Keratinocyte (primary cell): ENCODE measurements around the gene MANBA. TPM values are rescaled to one million over a fixed set of nuclear protein-coding genes. Genes with fewer than 3 reads are reported as not detected.

Experiments used
- DNase-seq: peaks from one replicate; pipeline ENCODE4 v3.0.0-alpha.2; 2011; ENCODE audit warnings: low read depth, missing footprints, low spot score
- FAIRE-seq: peaks from 2 replicates; lab custom pipeline; 2011; peaks lifted over from hg19 to GRCh38; lab: Jason Lieb, UNC
- H2AFZ ChIP-seq: 2 replicates; pipeline ENCODE4 v1.6.0; 2012; ENCODE audit warnings: low read length, control low read depth, inconsistent platforms; ENCODE audit not compliant: control insufficient read depth
- H3K27ac ChIP-seq: 2 replicates; pipeline ENCODE4 v1.5.1; 2011; ENCODE audit warnings: low read length; ENCODE audit not compliant: control insufficient read depth, insufficient read depth
- H3K27me3 ChIP-seq: 3 replicates; pipeline ENCODE4 v1.6.0; 2011; ENCODE audit warnings: low read length; ENCODE audit not compliant: control insufficient read depth, insufficient read depth; ENCODE audit errors: extremely low read depth
- H3K36me3 ChIP-seq, 2 experiments: 2 replicates in 1 of 2; 3 replicates in 1 of 2; pipeline ENCODE4 v1.5.1; 2011; ENCODE audit warnings: low read length in 2 of 2, mild to moderate bottlenecking in 1 of 2; ENCODE audit not compliant: control insufficient read depth in 2 of 2, insufficient read depth in 2 of 2; ENCODE audit errors: extremely low read depth in 1 of 2
- H3K4me1 ChIP-seq: 3 replicates; pipeline ENCODE4 v1.5.1; 2011; ENCODE audit warnings: low read length; ENCODE audit not compliant: control insufficient read depth, insufficient read depth; ENCODE audit errors: extremely low read depth
- H3K4me2 ChIP-seq: 3 replicates; pipeline ENCODE4 v1.6.0; 2011; ENCODE audit warnings: low read depth, low read length; ENCODE audit not compliant: control insufficient read depth, insufficient read depth; ENCODE audit errors: extremely low read depth
- H3K4me3 ChIP-seq, 3 experiments: fragments of 200-600 bp in 1 of 3; sonication (generic) in 1 of 3; 2 replicates in 2 of 3; 3 replicates in 1 of 3; pipeline ENCODE4 v1.5.1; 2011 to 2016; ENCODE audit warnings: low read length in 3 of 3, mild to moderate bottlenecking in 3 of 3, control low read depth in 2 of 3, inconsistent platforms in 1 of 3, low read depth in 1 of 3, mixed read lengths in 1 of 3, mixed run types in 1 of 3, moderate library complexity in 1 of 3; ENCODE audit not compliant: control insufficient read depth in 2 of 3, insufficient read depth in 2 of 3; ENCODE audit errors: extremely low read depth in 1 of 3
- H3K79me2 ChIP-seq: 2 replicates; pipeline ENCODE4 v1.6.0; 2012; ENCODE audit warnings: low read length; ENCODE audit not compliant: control insufficient read depth, insufficient read depth
- H3K9ac ChIP-seq: 3 replicates; pipeline ENCODE4 v1.6.0; 2011; ENCODE audit warnings: low read length; ENCODE audit not compliant: control insufficient read depth, insufficient read depth; ENCODE audit errors: extremely low read depth
- H3K9me1 ChIP-seq: 3 replicates; pipeline ENCODE4 v1.6.0; 2011; ENCODE audit warnings: low read length; ENCODE audit not compliant: control insufficient read depth, insufficient read depth; ENCODE audit errors: extremely low read depth
- H3K9me3 ChIP-seq: 2 replicates; pipeline ENCODE4 v1.5.1; 2012; ENCODE audit warnings: low read depth, low read length; ENCODE audit not compliant: control insufficient read depth
- H4K20me1 ChIP-seq: 3 replicates; pipeline ENCODE4 v1.6.0; 2011; ENCODE audit warnings: low read length; ENCODE audit not compliant: control insufficient read depth, insufficient read depth; ENCODE audit errors: extremely low read depth
- CTCF ChIP-seq, 3 experiments: IDR thresholded peaks in 1 of 3; conservative IDR thresholded peaks in 1 of 3; optimal IDR thresholded peaks in 1 of 3; 2 replicates in 2 of 3; 3 replicates in 1 of 3; pipeline versions ENCODE3 to v1.5.1; 2011; ENCODE audit warnings: low read length in 3 of 3, mild to moderate bottlenecking in 3 of 3, moderate library complexity in 2 of 3, control low read depth in 1 of 3, inconsistent platforms in 1 of 3; ENCODE audit not compliant: insufficient read depth in 2 of 3; ENCODE audit errors: extremely low read depth in 1 of 3
- EZH2 ChIP-seq: IDR thresholded peaks from one replicate; pipeline ENCODE4 v1.6.1; 2012; ENCODE audit warnings: inconsistent platforms, mild to moderate bottlenecking, low read length, moderate library complexity
- dilution Hi-C: fragments of 300-500 bp; cut with MboI; formaldehyde crosslinking; loops from one replicate; pipeline ENCODE4 v1.7.0; 2020; ENCODE audit warnings: low sequenced_read_pairs; ENCODE audit not compliant: extremely low pct_ligation_motif_present
- polyA plus RNA-seq, 5 experiments: library from polyadenylated mRNA; depleted of rRNA in 3 of 5; stranded (reverse) in 3 of 5; stranded (forward) in 1 of 5; unstranded in 1 of 5; fragments of >200 nt; gene quantifications; 1 replicate in 1 of 5; 2 replicates in 3 of 5; 3 replicates in 1 of 5; pipeline versions ENCODE4 v1.2.1 to v1.2.3, GENCODE V29; 2011 to 2012; ENCODE audit warnings: missing spikeins in 2 of 5, low read depth in 1 of 5, low replicate concordance in 1 of 5

The MANBA gene
- polyA plus RNA-seq, 1 donor (not counting 4 experiments of a cell fraction or from before 2014, with no cell fraction given) = 9.3 TPM

- H3K9me1 ChIP-seq = no peaks in the 10 kb centered on the region
- H4K20me1 ChIP-seq = no peaks in the 10 kb centered on the region
- H2AFZ ChIP-seq = no peak overlapping the region
- H3K9ac ChIP-seq = no peak overlapping the region
- dilution Hi-C loops = no loop called here
- no peak overlapping the region for H3K4me2 ChIP-seq
- H3K4me1 ChIP-seq = peaks cover 11% of the 10 kb centered on the region
- no peak for FAIRE-seq
- no peak for TF ChIP-seq EZH2
- no peak for TF ChIP-seq CTCF (optimal IDR thresholded peaks at IDR 0.05 in 1 of 3, IDR thresholded peaks at IDR 0.05 in 1 of 3, conservative IDR thresholded peaks at IDR 0.05 in 1 of 3; ENCODE audit: extremely low read depth in 1 of 3, insufficient read depth in 2 of 3, low read length in 3 of 3)
- DNase-seq = no peak
- H3K4me3 ChIP-seq = no peak overlapping the region
- no peak overlapping the region for H3K27ac ChIP-seq
- H3K9me3 ChIP-seq = no peaks in the 10 kb centered on the region
- H3K27me3 ChIP-seq = no peaks in the 10 kb centered on the region
- H3K79me2 ChIP-seq = no peaks in the 10 kb centered on the region
- peaks cover 0 to 9% of the 10 kb centered on the region in 2 experiments for H3K36me3 ChIP-seq
Measured at GRCh38 chr4:102633100-102633499, 127.7 kb downstream of the MANBA start.

- peaks cover 0 to 9% of the 10 kb centered on the region in 2 experiments for H3K36me3 ChIP-seq
- FAIRE-seq (peak; percentile 61), DNase-seq (no peak)
- H3K9me3 ChIP-seq = no peaks in the 10 kb centered on the region
- no peak overlapping the region for H2AFZ ChIP-seq
- peaks cover 16% of the 10 kb centered on the region for H3K4me1 ChIP-seq
- no peaks in the 10 kb centered on the region for H4K20me1 ChIP-seq
- H3K9me1 ChIP-seq = no peaks in the 10 kb centered on the region
- no peak overlapping the region for H3K4me2 ChIP-seq
- no peak for TF ChIP-seq CTCF (optimal IDR thresholded peaks at IDR 0.05 in 1 of 3, IDR thresholded peaks at IDR 0.05 in 1 of 3, conservative IDR thresholded peaks at IDR 0.05 in 1 of 3; ENCODE audit: extremely low read depth in 1 of 3, insufficient read depth in 2 of 3, low read length in 3 of 3)
- TF ChIP-seq EZH2 = no peak
- H3K4me3 ChIP-seq = no peak overlapping the region
- H3K9ac ChIP-seq = no peak overlapping the region
- H3K79me2 ChIP-seq = no peaks in the 10 kb centered on the region
- no peaks in the 10 kb centered on the region for H3K27me3 ChIP-seq
- H3K27ac ChIP-seq = no peak overlapping the region
- dilution Hi-C loops = no loop called here
Measured at GRCh38 chr4:102632241-102633065, 128.3 kb downstream of the MANBA start.
